Measurements from ENCODE around the gene RREB1.

The RREB1 gene

GRCh38 chr6:7108964-7109836 lies 1.4 kb downstream of the RREB1 start (continued):
- TF ChIP-seq ZNF521 (tag by site-specific recombination; IDR thresholded peaks at IDR 0.05) (no peak), ZNF398 (tag by site-specific recombination; IDR thresholded peaks at IDR 0.05) (0 out of 2 replicates have a peak, but pooled peaks have one; percentile 7), BCL11A (tag by site-specific recombination; IDR thresholded peaks at IDR 0.05; ENCODE audit: low read depth) (no peak), ZNF366 (tag by site-specific recombination; conservative IDR thresholded peaks at IDR 0.05) (no peak), SCRT1 (tag by site-specific recombination; IDR thresholded peaks at IDR 0.05; ENCODE audit: borderline replicate concordance) (no peak), PBX3 (CRISPR knock-in tag; IDR thresholded peaks at IDR 0.05) (0 out of 2 replicates have a peak, but pooled peaks have one; percentile 14), WT1 (tag by site-specific recombination; IDR thresholded peaks at IDR 0.05) (no peak), ZEB2 (tag by site-specific recombination; IDR thresholded peaks at IDR 0.05) (no peak), ZNF544 (tag by site-specific recombination; IDR thresholded peaks at IDR 0.05) (no peak), KLF10 (tag by site-specific recombination; IDR thresholded peaks at IDR 0.05) (no peak)

GRCh38 chr6:7110092-7110792 lies 2.5 kb downstream of the RREB1 start:
- peaks cover 26% of the 10 kb centered on the region for H3K4me1 ChIP-seq (ENCODE audit: control insufficient read depth, insufficient read depth, low read length)
- CTCF ChIA-PET: interaction anchor here (1.2 to 2.8 kb wide), 4 partner anchors 28 to 352 kb away, joined by 3 to 8 read pairs (median 4); no protein-coding TSS in a partner anchor
- POLR2A ChIA-PET: interaction anchor here (1.0 kb wide), 1 partner anchor 27 kb away, joined by 4 read pairs; no protein-coding TSS in a partner anchor
- H3K27ac ChIP-seq (ENCODE audit: extremely low read depth, low read depth, low read length): no peak overlapping the region
- peak overlapping the region; percentile 75 for H3K4me3 ChIP-seq (ENCODE audit: low read depth, low read length)
- H3K36me3 ChIP-seq (ENCODE audit: control insufficient read depth in 2 of 2, insufficient read depth in 1 of 2, low read length in 2 of 2): no peaks in the 10 kb centered on the region
- no peaks in the 10 kb centered on the region for H3K9me3 ChIP-seq (ENCODE audit: control insufficient read depth, insufficient read depth, low read depth, low read length)
- TF ChIP-seq ELK4 (IDR thresholded peaks at IDR 0.05; ENCODE audit: borderline replicate concordance, low read depth, low read length): no peak
- TF ChIP-seq ZNF404 (tag by site-specific recombination; IDR thresholded peaks at IDR 0.05): no peak
- no peak for TF ChIP-seq SP3 (tag by site-specific recombination; IDR thresholded peaks at IDR 0.05)
- no peak for TF ChIP-seq ZNF513 (tag by site-specific recombination; IDR thresholded peaks at IDR 0.05)
- TF ChIP-seq ZNF596 (tag by site-specific recombination; IDR thresholded peaks at IDR 0.05): no peak
- TF ChIP-seq ZNF266 (tag by site-specific recombination; IDR thresholded peaks at IDR 0.05; ENCODE audit: low read depth): no peak
- no peak for TF ChIP-seq ZBTB10 (tag by site-specific recombination; IDR thresholded peaks at IDR 0.05)
- no peak for TF ChIP-seq ZNF473 (tag by site-specific recombination; IDR thresholded peaks at IDR 0.05)
- TF ChIP-seq ZFHX2 (tag by site-specific recombination; conservative IDR thresholded peaks at IDR 0.05): no peak
- no peak for TF ChIP-seq ZNF610 (tag by site-specific recombination; IDR thresholded peaks at IDR 0.05; ENCODE audit: borderline replicate concordance)
